Stimulated activated memory B cell treated with anti-CD40 and anti-IgM and Interleukin-4, amounts not matched to agents 10 μg/mL and 1 μg/mL and 100 μg/mL, for 72 hours (primary cell): ENCODE data around the gene ARID3B.

Experiments
- ATAC-seq: fragments of 150-1000 bp; cut with Tn5 transposase; 2 replicates; pipeline ENCODE4 v1.10.0; 2021
- H3K27ac Mint-ChIP-seq: one replicate; pipeline ENCODE4 v1.8.0; 2022; ENCODE audit warnings: mild to moderate bottlenecking, mixed read lengths
- H3K27me3 Mint-ChIP-seq: one replicate; pipeline ENCODE4 v1.8.0; 2022; ENCODE audit warnings: mixed read lengths
- H3K36me3 Mint-ChIP-seq: one replicate; pipeline ENCODE4 v1.8.0; 2022; ENCODE audit warnings: mixed read lengths
- H3K4me1 Mint-ChIP-seq: one replicate; pipeline ENCODE4 v1.8.0; 2022; ENCODE audit warnings: mixed read lengths
- H3K4me3 Mint-ChIP-seq: one replicate; pipeline ENCODE4 v1.8.0; 2022; ENCODE audit warnings: mild to moderate bottlenecking, moderate library complexity, mixed read lengths
- H3K9me3 Mint-ChIP-seq: one replicate; pipeline ENCODE4 v1.8.0; 2022; ENCODE audit warnings: mixed read lengths

The ARID3B gene

DNA sequence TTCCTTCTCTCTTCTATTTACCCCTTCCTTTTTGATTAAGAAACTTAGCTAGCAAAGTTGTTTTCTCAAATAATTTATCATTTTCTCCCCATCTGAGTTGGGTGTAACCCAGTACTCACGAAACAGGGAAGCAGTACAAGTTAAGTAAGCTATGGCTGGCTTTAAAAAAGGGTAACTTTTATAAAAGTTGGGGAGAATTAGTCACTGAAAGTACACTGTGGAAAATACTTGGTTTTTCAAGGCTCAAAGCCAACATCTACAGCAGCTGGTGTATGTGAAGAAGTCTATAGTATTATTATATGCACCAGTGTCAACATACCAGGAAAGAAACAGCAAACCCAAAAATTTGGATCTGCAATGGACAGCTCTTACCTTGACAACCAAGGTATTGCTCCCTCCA lies 100.1 kb downstream of the ARID3B start:
- no peaks in the 10 kb centered on the region for H3K27me3 Mint-ChIP-seq
- no peak overlapping the region for H3K4me3 Mint-ChIP-seq
- peak overlapping the region; percentile 26 for H3K27ac Mint-ChIP-seq
- ATAC-seq = no peak
- peaks cover 6% of the 10 kb centered on the region for H3K4me1 Mint-ChIP-seq
- peaks cover 27% of the 10 kb centered on the region for H3K36me3 Mint-ChIP-seq
- no peaks in the 10 kb centered on the region for H3K9me3 Mint-ChIP-seq

GRCh38 chr15:74642348-74642733 lies 101.3 kb downstream of the ARID3B start:
- ATAC-seq = no peak
- Mint-ChIP-seq H3K36me3 (peaks cover 24% of the 10 kb centered on the region), H3K4me1 (peaks cover 6% of the 10 kb centered on the region), H3K27ac (no peak overlapping the region), H3K27me3 (no peaks in the 10 kb centered on the region), H3K9me3 (no peaks in the 10 kb centered on the region), H3K4me3 (no peak overlapping the region)

- no peaks in the 10 kb centered on the region for H3K9me3 Mint-ChIP-seq
- peaks cover 21% of the 10 kb centered on the region for H3K36me3 Mint-ChIP-seq
- H3K27ac Mint-ChIP-seq = no peak overlapping the region
- no peaks in the 10 kb centered on the region for H3K27me3 Mint-ChIP-seq
- peaks cover 6% of the 10 kb centered on the region for H3K4me1 Mint-ChIP-seq
- ATAC-seq = no peak
- H3K4me3 Mint-ChIP-seq = no peak overlapping the region
These were observed 102.0 kb downstream of the ARID3B start for GRCh38 chr15:74642734-74643664.

GRCh38 chr15:74643665-74644204 lies 102.7 kb downstream of the ARID3B start:
- H3K4me1 Mint-ChIP-seq = peaks cover 6% of the 10 kb centered on the region
- H3K36me3 Mint-ChIP-seq = peaks cover 18% of the 10 kb centered on the region

DNA sequence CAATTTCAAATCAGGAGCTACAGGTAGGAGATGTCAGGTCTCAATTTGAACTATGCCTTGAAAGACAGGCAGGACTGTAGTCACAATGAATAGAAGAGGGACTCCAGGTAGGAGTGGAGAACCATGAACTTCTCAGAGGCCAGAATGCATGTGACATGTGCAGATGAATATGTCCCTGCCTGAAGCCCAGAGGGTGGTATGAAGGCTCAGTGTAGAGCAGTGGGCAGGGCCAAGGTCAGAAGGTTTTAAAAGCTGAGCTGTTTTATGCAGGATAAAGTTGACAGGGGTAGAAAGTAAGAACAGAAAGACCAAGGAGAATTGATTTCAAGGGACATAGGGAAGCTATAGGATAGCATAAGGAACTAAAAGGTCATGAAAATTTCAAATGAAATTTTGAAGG lies 105.5 kb downstream of the ARID3B start:
- Mint-ChIP-seq H3K27me3 (no peaks in the 10 kb centered on the region), H3K27ac (no peak overlapping the region), H3K36me3 (peaks cover 14% of the 10 kb centered on the region)

More at GRCh38 chr15:74643665-74644204, 102.7 kb downstream of the ARID3B start:
- H3K27ac Mint-ChIP-seq = no peak overlapping the region
- H3K27me3 Mint-ChIP-seq = no peaks in the 10 kb centered on the region
- no peak overlapping the region for H3K4me3 Mint-ChIP-seq
- no peak for ATAC-seq
- H3K9me3 Mint-ChIP-seq = no peaks in the 10 kb centered on the region

More for the DNA sequence above, 105.5 kb downstream of the ARID3B start:
- Mint-ChIP-seq H3K4me1 (peaks cover 6% of the 10 kb centered on the region), H3K4me3 (no peak overlapping the region), H3K9me3 (no peaks in the 10 kb centered on the region)
- ATAC-seq = no peak
